DND-41 (cell line): Measurements from ENCODE around the gene ALDH1L2.

Experiments used
- ATAC-seq: fragments of 200-7000 bp; cut with Tn5 transposase; 3 replicates; pipeline ENCODE4 v1.9.1; 2021; ENCODE audit warnings: low read depth; ENCODE audit not compliant: insufficient read depth
- DNase-seq: peaks from one replicate; pipeline ENCODE4 v3.0.0-alpha.2; 2020
- H2AFZ ChIP-seq: 2 replicates; pipeline ENCODE4 v1.6.0; 2012; ENCODE audit warnings: low read depth, low read length
- H3K27ac ChIP-seq: 2 replicates; pipeline ENCODE4 v1.5.1; 2012; ENCODE audit warnings: low read length, inconsistent platforms
- H3K27me3 ChIP-seq: fragments of 200-600 bp; sonication (generic); 2 replicates; pipeline ENCODE4 v1.6.0; 2012; ENCODE audit warnings: low read length, mild to moderate bottlenecking, inconsistent platforms; ENCODE audit not compliant: insufficient read depth, poor library complexity
- H3K36me3 ChIP-seq: 2 replicates; pipeline ENCODE4 v1.5.1; 2012; ENCODE audit warnings: low read length, inconsistent platforms; ENCODE audit not compliant: insufficient read depth
- H3K4me1 ChIP-seq: 2 replicates; pipeline ENCODE4 v1.5.1; 2012; ENCODE audit warnings: mild to moderate bottlenecking, low read length; ENCODE audit not compliant: insufficient read depth
- H3K4me2 ChIP-seq: 2 replicates; pipeline ENCODE4 v1.6.0; 2012; ENCODE audit warnings: mild to moderate bottlenecking, moderate library complexity, low read length, inconsistent platforms; ENCODE audit not compliant: insufficient read depth
- H3K4me3 ChIP-seq, 2 experiments: fragments of 200-600 bp in 1 of 2; shearing (Covaris generic) in 1 of 2; 2 replicates each; pipeline ENCODE4 v1.5.1; 2012 to 2016; ENCODE audit warnings: inconsistent platforms in 2 of 2, low read length in 2 of 2, mild to moderate bottlenecking in 2 of 2, low read depth in 1 of 2, moderate library complexity in 1 of 2
- H3K79me2 ChIP-seq: 2 replicates; pipeline ENCODE4 v1.6.0; 2012; ENCODE audit warnings: low read length, inconsistent platforms; ENCODE audit not compliant: insufficient read depth
- H3K9ac ChIP-seq: 2 replicates; pipeline ENCODE4 v1.6.0; 2012; ENCODE audit warnings: low read depth, mild to moderate bottlenecking, inconsistent platforms, low read length, moderate library complexity
- H3K9me3 ChIP-seq: 2 replicates; pipeline ENCODE4 v1.5.1; 2012; ENCODE audit warnings: low read length, moderate library complexity, mild to moderate bottlenecking, inconsistent platforms; ENCODE audit not compliant: insufficient read depth, severe bottlenecking
- H4K20me1 ChIP-seq: 2 replicates; pipeline ENCODE4 v1.6.0; 2012; ENCODE audit warnings: low read length; ENCODE audit not compliant: insufficient read depth
- CTCF ChIP-seq: IDR thresholded peaks from 2 replicates; pipeline ENCODE4 v1.5.1; 2012; ENCODE audit warnings: borderline replicate concordance, low read length, moderate library complexity, mild to moderate bottlenecking; ENCODE audit not compliant: poor library complexity, severe bottlenecking; ENCODE audit errors: extremely low read depth
- EZH2 ChIP-seq: IDR thresholded peaks from 3 replicates; pipeline ENCODE4 v1.6.1; 2012; ENCODE audit warnings: borderline replicate concordance, low read depth, mild to moderate bottlenecking, moderate library complexity, low read length, inconsistent platforms; ENCODE audit not compliant: severe bottlenecking

The ALDH1L2 gene

GRCh38 chr12:105077435-105077834, 6.8 kb downstream of the ALDH1L2 start:
- DNase-seq, result no peak
- no peak overlapping the region for H3K9ac ChIP-seq
- no peak for ATAC-seq
- no peaks in the 10 kb centered on the region for H3K9me3 ChIP-seq
- TF ChIP-seq EZH2, result no peak
- no peak for TF ChIP-seq CTCF
- H3K4me2 ChIP-seq, result no peak overlapping the region
- H3K27ac ChIP-seq, result no peak overlapping the region
- no peak overlapping the region for H3K4me3 ChIP-seq
- H3K36me3 ChIP-seq, result no peaks in the 10 kb centered on the region
- no peaks in the 10 kb centered on the region for H3K4me1 ChIP-seq
- H2AFZ ChIP-seq, result no peak overlapping the region
- H3K27me3 ChIP-seq, result no peaks in the 10 kb centered on the region
- no peaks in the 10 kb centered on the region for H3K79me2 ChIP-seq
- no peaks in the 10 kb centered on the region for H4K20me1 ChIP-seq

- no peaks in the 10 kb centered on the region for H3K9me3 ChIP-seq
- H2AFZ ChIP-seq, result no peak overlapping the region
- H4K20me1 ChIP-seq, result no peaks in the 10 kb centered on the region
- DNase-seq (no peak), ATAC-seq (no peak)
- no peak overlapping the region for H3K4me3 ChIP-seq
- TF ChIP-seq EZH2 (no peak), CTCF (no peak)
- H3K4me2 ChIP-seq, result no peak overlapping the region
- H3K27ac ChIP-seq, result no peak overlapping the region
- no peaks in the 10 kb centered on the region for H3K79me2 ChIP-seq
- no peaks in the 10 kb centered on the region for H3K27me3 ChIP-seq
- no peaks in the 10 kb centered on the region for H3K36me3 ChIP-seq
- no peak overlapping the region for H3K9ac ChIP-seq
- H3K4me1 ChIP-seq, result no peaks in the 10 kb centered on the region
These were observed 7.3 kb downstream of the ALDH1L2 start for GRCh38 chr12:105076913-105077312.

GRCh38 chr12:105076098-105076497, 8.2 kb downstream of the ALDH1L2 start:
- H2AFZ ChIP-seq, result no peak overlapping the region
- no peaks in the 10 kb centered on the region for H3K27me3 ChIP-seq
- DNase-seq (no peak), ATAC-seq (no peak)
- H4K20me1 ChIP-seq, result no peaks in the 10 kb centered on the region
- no peaks in the 10 kb centered on the region for H3K4me1 ChIP-seq
- H3K79me2 ChIP-seq, result no peaks in the 10 kb centered on the region
- H3K4me3 ChIP-seq, result no peak overlapping the region
- TF ChIP-seq EZH2 (no peak), CTCF (no peak)
- H3K27ac ChIP-seq, result no peak overlapping the region
- no peaks in the 10 kb centered on the region for H3K36me3 ChIP-seq
- no peaks in the 10 kb centered on the region for H3K9me3 ChIP-seq
- no peak overlapping the region for H3K4me2 ChIP-seq
- H3K9ac ChIP-seq, result no peak overlapping the region
